HepG2 (cell line): ENCODE measurements around the gene NDUFS1. TPM values are rescaled to one million over a fixed set of nuclear protein-coding genes. Genes with fewer than 3 reads are reported as not detected.

Experiments used
- GZF1 ChIP-seq: sonication (generic); formaldehyde crosslinking; IDR thresholded peaks from 2 replicates; pipeline ENCODE4 v1.5.1; 2020; ENCODE audit warnings: mild to moderate bottlenecking, missing genetic modification reagents
- NR1H2 ChIP-seq: sonication (generic); formaldehyde crosslinking; IDR thresholded peaks from 2 replicates; pipeline ENCODE4 v1.8.1; 2022; ENCODE audit warnings: low read depth, missing genetic modification reagents, borderline replicate concordance
- PHF5A ChIP-seq: IDR thresholded peaks from one replicate; pipeline ENCODE4 v1.6.1; 2018; ENCODE audit warnings: low read depth, missing genetic modification reagents; ENCODE audit not compliant: unreplicated experiment
- RBFOX2 ChIP-seq: fragments of 200-400 bp; formaldehyde crosslinking; IDR thresholded peaks from 2 replicates; pipeline ENCODE4 v1.6.1; 2017; ENCODE audit warnings: low read depth, mild to moderate bottlenecking, low read length
- RNF2 ChIP-seq: fragments of 450-650 bp; conservative IDR thresholded peaks from 2 replicates; pipeline ENCODE4 v1.6.1; 2016; ENCODE audit warnings: low read depth
- RXRB ChIP-seq: IDR thresholded peaks from 2 replicates; pipeline ENCODE4 v1.6.1; 2016; ENCODE audit warnings: borderline replicate concordance, missing genetic modification reagents, missing compliant biosample characterization
- SRSF4 ChIP-seq: fragments of 200-400 bp; formaldehyde crosslinking; IDR thresholded peaks from one replicate; pipeline ENCODE4 v1.6.1; 2018; ENCODE audit warnings: mild to moderate bottlenecking, low read depth, low read length, moderate library complexity; ENCODE audit not compliant: poor library complexity, severe bottlenecking
- TEAD3 ChIP-seq: optimal IDR thresholded peaks from 2 replicates; pipeline ENCODE3; 2016; ENCODE audit warnings: borderline replicate concordance
- TOE1 ChIP-seq: sonication (generic); formaldehyde crosslinking; IDR thresholded peaks from 2 replicates; pipeline ENCODE4 v1.4.0; 2020; ENCODE audit warnings: mild to moderate bottlenecking, missing genetic modification reagents
- ZMYM2 ChIP-seq: sonication (generic); formaldehyde crosslinking; IDR thresholded peaks from 2 replicates; pipeline ENCODE4 v1.8.0; 2022; ENCODE audit warnings: mild to moderate bottlenecking, missing genetic modification reagents
- ZNF205 ChIP-seq: IDR thresholded peaks from 2 replicates; pipeline ENCODE4 v1.6.1; 2018; ENCODE audit warnings: missing biosample characterization, missing genetic modification reagents
- ZNF260 ChIP-seq: sonication (generic); formaldehyde crosslinking; IDR thresholded peaks from 2 replicates; pipeline ENCODE4 v1.4.0; 2020; ENCODE audit warnings: missing genetic modification reagents, low read depth, mild to moderate bottlenecking, borderline replicate concordance
- ZNF331 ChIP-seq: sonication (generic); formaldehyde crosslinking; IDR thresholded peaks from 2 replicates; pipeline ENCODE4 v1.4.0; 2020; ENCODE audit warnings: missing genetic modification reagents
- ZNF749 ChIP-seq: sonication (generic); formaldehyde crosslinking; IDR thresholded peaks from 2 replicates; pipeline ENCODE4 v1.8.0; 2022; ENCODE audit warnings: mild to moderate bottlenecking, missing genetic modification reagents, moderate library complexity, borderline replicate concordance
- ZSCAN30 ChIP-seq: sonication (generic); formaldehyde crosslinking; IDR thresholded peaks from 2 replicates; pipeline ENCODE4 v1.5.0; 2020; ENCODE audit warnings: mild to moderate bottlenecking, missing genetic modification reagents
- polyA plus RNA-seq, 8 experiments: library from polyadenylated mRNA; depleted of rRNA in 3 of 8; stranded (reverse) in 7 of 8; unstranded in 1 of 8; fragments of >200 nt; fragmentation: Illumina TruSeq in 4 of 8; extraction: Trizol in 4 of 8; gene quantifications; 2 replicates each; pipeline versions ENCODE4 v1.2.1 to v1.2.3, GENCODE V29; 2011 to 2016; ENCODE audit warnings: low read depth in 4 of 8, missing spikeins in 1 of 8, mixed read lengths in 1 of 8; ENCODE audit not compliant: insufficient read depth in 1 of 8
- total RNA-seq, 5 experiments: library from RNA; depleted of rRNA; stranded (reverse); fragments of >200 nt; fragmentation: Illumina TruSeq; extraction: Trizol; gene quantifications; 2 replicates each; pipeline ENCODE4 v1.2.3, GENCODE V29; 2016; ENCODE audit warnings: low read depth in 1 of 5
- TF ChIP-seq, protein P1 (sequence below): fragments of 450-650 bp; IDR thresholded peaks from 2 replicates; pipeline ENCODE4 v1.6.1; 2017
- TF ChIP-seq, protein P2 (sequence below): IDR thresholded peaks from 2 replicates; pipeline ENCODE4 v1.6.1; 2016; ENCODE audit warnings: control low read depth
- TF ChIP-seq, protein P3 (sequence below): sonication (generic); formaldehyde crosslinking; IDR thresholded peaks from 2 replicates; pipeline ENCODE4 v1.8.0; 2023; ENCODE audit warnings: mild to moderate bottlenecking, missing genetic modification reagents
- TF ChIP-seq, protein P4 (sequence below): sonication (generic); formaldehyde crosslinking; IDR thresholded peaks from 2 replicates; pipeline ENCODE4 v1.5.0; 2020; ENCODE audit warnings: mild to moderate bottlenecking, missing genetic modification reagents, borderline replicate concordance
- TF ChIP-seq, protein P5 (sequence below): sonication (generic); formaldehyde crosslinking; IDR thresholded peaks from 2 replicates; pipeline ENCODE4 v1.8.1; 2023; ENCODE audit warnings: mild to moderate bottlenecking, missing genetic modification reagents, borderline replicate concordance

The NDUFS1 gene
- total and polyA plus RNA-seq, 2 of the 13 experiments (the other 11 are each of a cell fraction or from before 2014, with no cell fraction given): 139 to 242 TPM

DNA sequence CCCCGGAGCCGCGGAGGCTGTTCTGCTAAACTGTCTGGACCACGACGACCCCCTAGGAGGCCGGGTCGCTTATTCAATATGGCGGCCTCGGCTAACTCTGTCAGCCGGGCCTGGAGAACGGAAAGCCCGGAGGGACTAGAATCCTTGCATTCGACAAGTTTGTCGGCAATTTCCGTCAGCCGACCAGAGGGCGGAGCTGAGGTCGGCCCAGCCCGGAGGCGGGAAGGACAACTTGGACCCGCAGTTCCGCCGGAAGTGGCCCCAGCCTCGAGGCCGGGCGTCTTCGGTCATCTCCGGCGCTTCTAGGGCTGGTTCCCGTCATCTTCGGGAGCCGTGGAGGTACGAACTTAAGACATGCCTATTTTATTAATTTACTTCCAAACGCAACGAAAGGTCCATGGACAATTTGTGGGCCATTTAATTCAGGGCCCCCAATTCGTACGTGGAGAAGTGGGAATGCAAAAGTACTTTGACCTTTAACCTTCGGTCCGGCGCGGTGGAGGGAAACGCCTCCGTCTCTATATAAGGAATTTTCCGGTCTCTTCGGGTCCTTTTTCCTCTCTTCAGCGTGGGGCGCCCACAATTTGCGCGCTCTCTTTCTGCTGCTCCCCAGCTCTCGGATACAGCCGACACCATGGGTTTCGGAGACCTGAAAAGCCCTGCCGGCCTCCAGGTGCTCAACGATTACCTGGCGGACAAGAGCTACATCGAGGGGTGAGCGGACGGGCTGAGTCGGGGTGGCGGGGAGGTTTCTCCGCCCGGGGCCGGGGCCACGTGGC lies at the start of gene NDUFS1, which contains the start of gene EEF1B2 (continued):
- TF ChIP-seq, protein P1, sequence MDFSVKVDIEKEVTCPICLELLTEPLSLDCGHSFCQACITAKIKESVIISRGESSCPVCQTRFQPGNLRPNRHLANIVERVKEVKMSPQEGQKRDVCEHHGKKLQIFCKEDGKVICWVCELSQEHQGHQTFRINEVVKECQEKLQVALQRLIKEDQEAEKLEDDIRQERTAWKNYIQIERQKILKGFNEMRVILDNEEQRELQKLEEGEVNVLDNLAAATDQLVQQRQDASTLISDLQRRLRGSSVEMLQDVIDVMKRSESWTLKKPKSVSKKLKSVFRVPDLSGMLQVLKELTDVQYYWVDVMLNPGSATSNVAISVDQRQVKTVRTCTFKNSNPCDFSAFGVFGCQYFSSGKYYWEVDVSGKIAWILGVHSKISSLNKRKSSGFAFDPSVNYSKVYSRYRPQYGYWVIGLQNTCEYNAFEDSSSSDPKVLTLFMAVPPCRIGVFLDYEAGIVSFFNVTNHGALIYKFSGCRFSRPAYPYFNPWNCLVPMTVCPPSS: no peak
- TF ChIP-seq RXRB (peak; percentile 81; the same call in 1 of the 2 replicates), ZNF260 (CRISPR knock-in tag) (no peak; the same call in 1 of the 2 replicates), TEAD3 (CRISPR knock-in tag) (peak; percentile 76), RNF2 (peak; percentile 53; the same call in 1 of the 2 replicates), NR1H2 (CRISPR knock-in tag) (no peak), SRSF4 (no peak), PHF5A (peak; percentile 29), TOE1 (CRISPR knock-in tag) (peak; percentile 46), ZMYM2 (CRISPR knock-in tag) (no peak; the same call in 1 of the 2 replicates), GZF1 (CRISPR knock-in tag) (no peak), ZSCAN30 (CRISPR knock-in tag) (peak; percentile 49; the same call in 1 of the 2 replicates), ZNF331 (peak; percentile 79), ZNF205 (CRISPR knock-in tag) (peak; percentile 81; the same call in 1 of the 2 replicates), RBFOX2 (peak; percentile 84), ZNF749 (CRISPR knock-in tag) (peak; percentile 55; the same call in 1 of the 2 replicates)
- TF ChIP-seq, protein P2, sequence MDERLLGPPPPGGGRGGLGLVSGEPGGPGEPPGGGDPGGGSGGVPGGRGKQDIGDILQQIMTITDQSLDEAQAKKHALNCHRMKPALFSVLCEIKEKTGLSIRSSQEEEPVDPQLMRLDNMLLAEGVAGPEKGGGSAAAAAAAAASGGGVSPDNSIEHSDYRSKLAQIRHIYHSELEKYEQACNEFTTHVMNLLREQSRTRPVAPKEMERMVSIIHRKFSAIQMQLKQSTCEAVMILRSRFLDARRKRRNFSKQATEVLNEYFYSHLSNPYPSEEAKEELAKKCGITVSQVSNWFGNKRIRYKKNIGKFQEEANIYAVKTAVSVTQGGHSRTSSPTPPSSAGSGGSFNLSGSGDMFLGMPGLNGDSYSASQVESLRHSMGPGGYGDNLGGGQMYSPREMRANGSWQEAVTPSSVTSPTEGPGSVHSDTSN (CRISPR knock-in tag): no peak
- TF ChIP-seq, protein P3, sequence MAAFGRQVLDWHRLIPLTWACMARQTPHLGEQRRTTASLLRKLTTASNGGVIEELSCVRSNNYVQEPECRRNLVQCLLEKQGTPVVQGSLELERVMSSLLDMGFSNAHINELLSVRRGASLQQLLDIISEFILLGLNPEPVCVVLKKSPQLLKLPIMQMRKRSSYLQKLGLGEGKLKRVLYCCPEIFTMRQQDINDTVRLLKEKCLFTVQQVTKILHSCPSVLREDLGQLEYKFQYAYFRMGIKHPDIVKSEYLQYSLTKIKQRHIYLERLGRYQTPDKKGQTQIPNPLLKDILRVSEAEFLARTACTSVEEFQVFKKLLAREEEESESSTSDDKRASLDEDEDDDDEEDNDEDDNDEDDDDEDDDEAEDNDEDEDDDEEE (CRISPR knock-in tag): no peak
- TF ChIP-seq, protein P4, sequence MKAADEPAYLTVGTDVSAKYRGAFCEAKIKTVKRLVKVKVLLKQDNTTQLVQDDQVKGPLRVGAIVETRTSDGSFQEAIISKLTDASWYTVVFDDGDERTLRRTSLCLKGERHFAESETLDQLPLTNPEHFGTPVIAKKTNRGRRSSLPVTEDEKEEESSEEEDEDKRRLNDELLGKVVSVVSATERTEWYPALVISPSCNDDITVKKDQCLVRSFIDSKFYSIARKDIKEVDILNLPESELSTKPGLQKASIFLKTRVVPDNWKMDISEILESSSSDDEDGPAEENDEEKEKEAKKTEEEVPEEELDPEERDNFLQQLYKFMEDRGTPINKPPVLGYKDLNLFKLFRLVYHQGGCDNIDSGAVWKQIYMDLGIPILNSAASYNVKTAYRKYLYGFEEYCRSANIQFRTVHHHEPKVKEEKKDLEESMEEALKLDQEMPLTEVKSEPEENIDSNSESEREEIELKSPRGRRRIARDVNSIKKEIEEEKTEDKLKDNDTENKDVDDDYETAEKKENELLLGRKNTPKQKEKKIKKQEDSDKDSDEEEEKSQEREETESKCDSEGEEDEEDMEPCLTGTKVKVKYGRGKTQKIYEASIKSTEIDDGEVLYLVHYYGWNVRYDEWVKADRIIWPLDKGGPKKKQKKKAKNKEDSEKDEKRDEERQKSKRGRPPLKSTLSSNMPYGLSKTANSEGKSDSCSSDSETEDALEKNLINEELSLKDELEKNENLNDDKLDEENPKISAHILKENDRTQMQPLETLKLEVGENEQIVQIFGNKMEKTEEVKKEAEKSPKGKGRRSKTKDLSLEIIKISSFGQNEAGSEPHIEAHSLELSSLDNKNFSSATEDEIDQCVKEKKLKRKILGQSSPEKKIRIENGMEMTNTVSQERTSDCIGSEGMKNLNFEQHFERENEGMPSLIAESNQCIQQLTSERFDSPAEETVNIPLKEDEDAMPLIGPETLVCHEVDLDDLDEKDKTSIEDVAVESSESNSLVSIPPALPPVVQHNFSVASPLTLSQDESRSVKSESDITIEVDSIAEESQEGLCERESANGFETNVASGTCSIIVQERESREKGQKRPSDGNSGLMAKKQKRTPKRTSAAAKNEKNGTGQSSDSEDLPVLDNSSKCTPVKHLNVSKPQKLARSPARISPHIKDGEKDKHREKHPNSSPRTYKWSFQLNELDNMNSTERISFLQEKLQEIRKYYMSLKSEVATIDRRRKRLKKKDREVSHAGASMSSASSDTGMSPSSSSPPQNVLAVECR (CRISPR knock-in tag): peak; percentile 91; the same call in 1 of the 2 replicates
- TF ChIP-seq, protein P5, sequence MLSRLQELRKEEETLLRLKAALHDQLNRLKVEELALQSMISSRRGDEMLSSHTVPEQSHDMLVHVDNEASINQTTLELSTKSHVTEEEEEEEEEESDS (CRISPR knock-in tag): 0 out of 2 replicates have a peak, but pooled peaks have one; percentile 35
